NCI-H187 (cell line): ENCODE results near the gene PUM1.

Experiments used
- DNase-seq, 2 experiments: peaks; one replicate each; lab custom pipeline; 2025; lab: John Stamatoyannopoulos, UW

Gene PUM1

DNA sequence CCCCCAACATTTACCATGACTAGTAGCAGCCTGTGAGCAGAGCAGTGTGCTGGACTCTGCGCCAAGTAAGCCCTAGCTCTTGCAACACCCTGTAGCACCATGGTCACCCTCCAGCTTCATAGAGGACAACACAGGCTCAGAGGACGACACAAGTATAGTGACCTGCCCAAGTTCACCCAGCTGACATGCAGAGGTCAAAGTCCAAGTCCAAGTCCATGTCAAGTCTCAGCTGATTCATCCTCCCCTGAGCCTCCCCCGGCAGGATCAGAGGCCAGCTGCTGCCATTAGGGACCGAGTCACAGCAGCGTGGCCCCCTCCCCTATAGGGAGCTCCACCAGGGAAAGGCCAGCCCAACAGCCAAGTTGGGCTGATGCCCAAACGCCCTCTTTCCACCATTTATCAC is 172.8 kb downstream of the PUM1 start:
- DNase-seq = no peak

- DNase-seq = no peak
Observed at GRCh38 chr1:30891227-30891552, 174.3 kb downstream of the PUM1 start.

DNA sequence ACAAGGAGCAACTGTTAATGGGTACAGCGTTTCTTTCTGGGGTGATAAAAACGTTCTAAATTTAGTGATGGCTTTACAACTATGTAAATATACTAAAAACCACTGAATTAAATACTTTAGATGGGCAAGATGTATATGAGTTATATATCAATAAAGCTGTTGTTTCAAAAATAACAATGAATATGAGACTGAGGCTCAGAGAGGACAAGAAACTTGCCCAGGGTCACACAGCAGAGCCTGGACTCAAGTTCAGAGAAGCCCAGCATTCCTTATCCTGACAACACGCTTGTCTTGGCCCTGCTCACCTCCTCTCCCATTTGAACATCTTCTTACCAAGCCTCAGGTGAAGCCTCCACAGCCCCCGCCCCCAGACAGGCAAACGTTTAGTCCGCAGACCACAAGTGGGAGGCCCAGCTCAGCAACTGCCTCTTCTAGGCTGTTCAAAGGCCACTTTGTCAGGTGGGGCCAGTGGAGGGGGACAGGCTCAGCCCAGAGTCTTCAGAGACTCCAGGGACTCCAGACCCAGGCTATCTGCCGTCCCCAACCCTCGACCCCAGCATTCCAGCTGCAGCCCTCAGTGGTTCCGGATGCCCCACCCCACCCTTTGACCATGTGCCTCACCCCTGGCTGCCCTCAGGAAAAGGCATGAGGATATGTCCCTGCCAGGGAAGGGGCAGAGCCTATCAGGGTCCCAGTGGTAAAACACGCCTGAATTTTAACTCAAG is 174.9 kb downstream of the PUM1 start:
- no peak for DNase-seq

DNA sequence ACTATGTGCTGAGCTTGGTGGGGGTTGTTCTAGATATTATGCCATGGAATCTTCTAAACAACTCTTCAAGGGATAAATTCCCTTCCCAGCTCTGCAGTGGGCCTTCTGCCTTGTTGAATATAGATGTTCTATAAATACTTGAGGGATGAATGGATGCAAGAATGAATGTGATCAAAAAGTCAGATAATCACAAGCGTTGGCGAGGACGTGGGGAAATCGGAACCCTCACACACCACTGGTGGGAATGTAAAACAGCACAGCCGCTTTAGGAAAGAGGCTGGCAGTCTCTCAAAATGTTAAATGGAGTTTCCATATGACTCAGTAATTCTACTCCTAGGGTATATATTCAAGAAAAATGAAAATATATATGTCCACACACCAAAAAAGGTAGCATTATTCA is 176.0 kb downstream of the PUM1 start:
- no peak for DNase-seq

GRCh38 chr1:30888975-30889374 is 176.5 kb downstream of the PUM1 start:
- no peak for DNase-seq

DNA sequence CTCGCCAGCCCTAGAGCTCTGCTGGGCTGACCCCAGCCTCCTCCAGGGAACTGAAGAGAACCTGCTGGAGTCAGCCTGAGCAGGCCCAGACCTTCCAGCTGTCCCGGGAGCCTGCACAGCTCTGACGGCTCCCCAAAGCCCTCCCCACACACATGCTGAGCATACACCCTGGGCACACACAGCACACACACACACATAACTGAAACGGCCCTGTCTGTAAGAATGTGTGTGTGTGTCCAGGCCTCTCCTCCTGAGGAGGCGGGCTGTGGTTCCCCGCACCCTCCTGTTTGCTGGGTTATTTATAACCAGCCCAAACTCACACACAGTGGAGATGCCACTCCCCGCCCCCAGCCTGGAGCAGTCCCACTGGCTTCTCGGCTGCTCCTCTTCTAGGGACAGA is 177.1 kb downstream of the PUM1 start:
- no peak for DNase-seq

GRCh38 chr1:30887485-30888315 is 177.8 kb downstream of the PUM1 start:
- no peak for DNase-seq

- DNase-seq = peak in 1 of 2 experiments; percentile 30
Observed at GRCh38 chr1:30886710-30887428, 178.6 kb downstream of the PUM1 start.

GRCh38 chr1:30885570-30886522 is 179.7 kb downstream of the PUM1 start:
- DNase-seq = no peak

- DNase-seq = no peak
Observed at GRCh38 chr1:30884723-30885122, 180.8 kb downstream of the PUM1 start.

GRCh38 chr1:30883389-30884172 is 181.9 kb downstream of the PUM1 start:
- no peak for DNase-seq

- DNase-seq = no peak
Observed at GRCh38 chr1:30882678-30883388, 182.7 kb downstream of the PUM1 start.
